Heart right ventricle (tissue), 16 donors: Measurements from ENCODE around the gene SBF2. TPM values are rescaled to one million over a fixed set of nuclear protein-coding genes. Genes with fewer than 3 reads are reported as not detected.

Source experiments
- ATAC-seq, 8 donors: fragments of 200-7000 bp; cut with Tn5 transposase; one replicate each; pipeline ENCODE4 v1.9.1; 2020; ENCODE audit warnings: mild to moderate bottlenecking in 8 of 8, moderate library complexity in 8 of 8, moderate number of reproducible peaks in 1 of 8
- DNase-seq, 2 donors: peaks; one replicate each; pipeline ENCODE4 v3.0.0-alpha.2; 2020
- H3K27ac ChIP-seq, 10 donors: fragments of 200-600 bp; sonication (generic) in 2 of 10; one replicate each; pipeline versions ENCODE4 v1.5.0 to v1.8.0; 2020 to 2022; ENCODE audit warnings: mild to moderate bottlenecking in 3 of 10
- H3K27me3 ChIP-seq, 7 donors: fragments of 200-600 bp; one replicate each; pipeline ENCODE4 v1.8.0; 2021 to 2022; ENCODE audit warnings: mild to moderate bottlenecking in 2 of 7
- H3K36me3 ChIP-seq, 9 donors: fragments of 200-600 bp; sonication (generic) in 1 of 9; one replicate each; pipeline versions ENCODE4 v1.5.0 to v1.8.0; 2020 to 2022; ENCODE audit warnings: mild to moderate bottlenecking in 2 of 9
- H3K4me1 ChIP-seq, 9 donors: fragments of 200-600 bp; sonication (generic) in 1 of 9; one replicate each; pipeline versions ENCODE4 v1.5.0 to v1.8.0; 2020 to 2022; ENCODE audit warnings: mild to moderate bottlenecking in 4 of 9
- H3K4me3 ChIP-seq, 10 donors: fragments of 200-600 bp; sonication (generic) in 2 of 10; one replicate each; pipeline versions ENCODE4 v1.5.0 to v1.8.0; 2020 to 2022; ENCODE audit warnings: mild to moderate bottlenecking in 7 of 10, moderate library complexity in 2 of 10
- H3K9me3 ChIP-seq, 11 donors: fragments of 200-600 bp in 10 of 11; sonication (generic) in 2 of 11; one replicate each; pipeline versions ENCODE4 v1.5.0 to v1.8.0; 2013 to 2022; ENCODE audit warnings: mild to moderate bottlenecking in 2 of 11, control low read depth in 1 of 11, moderate library complexity in 1 of 11
- CTCF ChIP-seq, 9 donors: fragments of 200-600 bp; sonication (generic) in 2 of 9; IDR thresholded peaks; one replicate each; pipeline versions ENCODE4 v1.5.0 to v1.8.0; 2021 to 2022; ENCODE audit warnings: antibody characterized with exemption in 9 of 9, mild to moderate bottlenecking in 5 of 9, moderate library complexity in 1 of 9
- WGBS, 2 donors: extraction: QIAGEN DNeasy Blood & Tissue Kit; methylation state at CpG; one replicate each; pipeline ENCODE4 v1.1.7; 2013; ENCODE audit warnings: inconsistent platforms in 1 of 2; 5-methylcytosine and 5-hydroxymethylcytosine counted together
- intact Hi-C, 10 donors: fragments of 100-400 bp; cut with DNase I; formaldehyde crosslinking; loops; one replicate each; pipeline versions ENCODE4 v1.11.1 to v1.14.2; 2022
- polyA plus RNA-seq, 2 donors: library from polyadenylated mRNA; stranded (reverse); fragments of 200-250 nt; gene quantifications; one replicate each; pipeline ENCODE4 v1.2.3, GENCODE V29; 2013
- total RNA-seq, 10 donors: library from RNA; stranded (reverse); fragmentation: NEBNext Ultra II Directional in 3 of 10; extraction: Animal tissue kit (Norgen Biotek cat#: 25700) in 3 of 10; gene quantifications; one replicate each; pipeline versions ENCODE4 v1.2.1 to v1.2.4, GENCODE V29; 2021 to 2023
- donor health status: Arrhythmogenic right ventricular cardiomyopathy.
- donor health status: ischemic (EF 13 %, LVEDD 7.1; RV severe dilation, severe dysfunction).
- donor health status: healthy with polysubstance abuse.
- donor health status: DM: no; HTN: yes; CAD: no.
- donor health status: DM: no; HTN: no; CAD: no.
- donor health status: ischemic (EF 25% LVEDD 6.9; RV normal size, moderate dysfunction).
- donor health status: ischemic (EF 25% LVEDD 5.7; RV mildly dilated, moderate dysfunction).
- donor health status: healthy.
- donor health status: DM: yes; HTN: yes; CAD: no.
- donor health status: Ischemic cardiomyopathy.
- donor health status: ischemic (EF 35%, LVEDD 5.7; RV mildly dilated, moderate dysfunction).
- donor health status: nonischemic (EF 11% LVEDD 7.7; RV severe dilation, severe dysfunction).
- donor health status: DM: yes; HTN: yes; CAD: no.
- donor health status: PGD.
- donor health status: ischemic (EF 29% LVEDD 5.4; RV normal size, mild dysfunction).
- donor health status: nonischemic (EF 23%, LVEDD 6.1; RV moderate dilation, normal function).

The SBF2 gene
- total and polyA plus RNA-seq, 12 donors, result 8.9 to 27.1 (median 21.2) TPM

- H3K27me3 ChIP-seq, result peaks cover 0 to 16% (median 0%) of the 10 kb centered on the region in 7 donors
- DNase-seq (peak; percentile 35 to 64), ATAC-seq (peak in 3 of 8 donors; percentile 15 to 53 (median 25))
- peak overlapping the region; percentile 5 to 92 (median 47) for H3K27ac ChIP-seq
- H3K4me1 ChIP-seq, result peaks cover 4 to 59% (median 46%) of the 10 kb centered on the region in 9 donors
- 33 to 38% methylated on average over 12 of the region's 12 CpGs for WGBS, 2 donors
- H3K36me3 ChIP-seq, result peaks cover 0 to 14% (median 0%) of the 10 kb centered on the region in 9 donors
- no peak for TF ChIP-seq CTCF (IDR thresholded peaks at IDR 0.05)
- intact Hi-C loops, result loop anchor here (2.0 to 10.0 kb wide), 21 partner anchors 55 to 695 kb away; no protein-coding TSS in a partner anchor
- no peak overlapping the region for H3K4me3 ChIP-seq
- peaks cover 0 to 8% (median 0%) of the 10 kb centered on the region in 11 donors for H3K9me3 ChIP-seq
Measured at GRCh38 chr11:10309163-10310093, 15.4 kb upstream of the SBF2 start.

GRCh38 chr11:10308201-10308954 is 14.4 kb upstream of the SBF2 start:
- Histone ChIP-seq H3K9me3 (peaks cover 0 to 8% (median 0%) of the 10 kb centered on the region in 11 donors), H3K4me1 (peaks cover 11 to 69% (median 55%) of the 10 kb centered on the region in 9 donors), H3K4me3 (peak overlapping the region in 9 of 10 donors; percentile 59 to 89 (median 73)), H3K36me3 (peaks cover 0 to 14% (median 0%) of the 10 kb centered on the region in 9 donors), H3K27me3 (peaks cover 0 to 16% (median 0%) of the 10 kb centered on the region in 7 donors), H3K27ac (peak overlapping the region in 9 of 10 donors; percentile 64 to 92 (median 84))
- DNase-seq (no peak), ATAC-seq (no peak)
- WGBS, 2 donors, result 23 to 25% methylated on average over 16 of the region's 16 CpGs
- TF ChIP-seq CTCF (IDR thresholded peaks at IDR 0.05), result peak in 2 of 9 donors; percentile 6 to 48
- intact Hi-C loops, result loop anchor here (1.0 to 10.0 kb wide), 22 partner anchors 56 to 694 kb away; no protein-coding TSS in a partner anchor

- intact Hi-C loops, result loop anchor here (1.0 to 10.0 kb wide), 24 partner anchors 57 to 693 kb away; no protein-coding TSS in a partner anchor
- TF ChIP-seq CTCF (IDR thresholded peaks at IDR 0.05), result peak; percentile 88 to 100 (median 99)
- H3K4me1 ChIP-seq, result peaks cover 11 to 71% (median 55%) of the 10 kb centered on the region in 9 donors
Measured at GRCh38 chr11:10307400-10308200, 13.6 kb upstream of the SBF2 start.

More at GRCh38 chr11:10307400-10308200, 13.6 kb upstream of the SBF2 start:
- ATAC-seq, result peak; percentile 64 to 75 (median 70)
- peaks cover 0 to 8% (median 0%) of the 10 kb centered on the region in 11 donors for H3K9me3 ChIP-seq
- H3K27ac ChIP-seq, result peak overlapping the region in 9 of 10 donors; percentile 64 to 92 (median 84)
- H3K4me3 ChIP-seq, result peak overlapping the region; percentile 59 to 89 (median 72)
- DNase-seq, result peak; percentile 80 to 87
- WGBS, 2 donors, result 6 to 8% methylated on average over 62 of the region's 62 CpGs
- peaks cover 0 to 16% (median 0%) of the 10 kb centered on the region in 7 donors for H3K27me3 ChIP-seq
- peaks cover 0 to 14% (median 0%) of the 10 kb centered on the region in 9 donors for H3K36me3 ChIP-seq
